Osteoblast (primary cell): ENCODE measurements around the gene LZIC. TPM values are rescaled to one million over a fixed set of nuclear protein-coding genes. Genes with fewer than 3 reads are reported as not detected.

Experiments
- DNase-seq: peaks from one replicate; pipeline ENCODE4 v3.0.0; 2011; ENCODE audit warnings: low spot score, mixed read lengths; ENCODE audit not compliant: insufficient read length; ENCODE audit errors: missing footprints
- H2AFZ ChIP-seq: 2 replicates; pipeline ENCODE4 v1.6.0; 2011; ENCODE audit warnings: mild to moderate bottlenecking, low read length
- H3K27ac ChIP-seq: 2 replicates; pipeline ENCODE4 v1.5.1; 2011; ENCODE audit warnings: mild to moderate bottlenecking, low read depth, low read length, moderate library complexity
- H3K27me3 ChIP-seq: 2 replicates; pipeline ENCODE4 v1.6.0; 2012; ENCODE audit warnings: mild to moderate bottlenecking, control low read depth, inconsistent platforms, low read length, moderate library complexity; ENCODE audit not compliant: insufficient read depth
- H3K36me3 ChIP-seq: 2 replicates; pipeline ENCODE4 v1.5.1; 2011; ENCODE audit warnings: mild to moderate bottlenecking, low read length, control low read depth, moderate library complexity; ENCODE audit not compliant: insufficient read depth
- H3K4me1 ChIP-seq: 2 replicates; pipeline ENCODE4 v1.5.1; 2011; ENCODE audit warnings: mild to moderate bottlenecking, low read length, control low read depth, moderate library complexity; ENCODE audit not compliant: insufficient read depth
- H3K4me2 ChIP-seq: 2 replicates; pipeline ENCODE4 v1.6.0; 2011; ENCODE audit warnings: mild to moderate bottlenecking, low read length; ENCODE audit not compliant: insufficient read depth
- H3K4me3 ChIP-seq: fragments of 200-600 bp; sonication (generic); 3 replicates; pipeline ENCODE4 v1.5.1; 2012; ENCODE audit warnings: mild to moderate bottlenecking, low read length, inconsistent platforms; ENCODE audit not compliant: insufficient read depth
- H3K79me2 ChIP-seq: 2 replicates; pipeline ENCODE4 v1.6.0; 2012; ENCODE audit warnings: mild to moderate bottlenecking, low read length, control low read depth, inconsistent platforms; ENCODE audit not compliant: insufficient read depth
- H3K9me3 ChIP-seq: 2 replicates; pipeline ENCODE4 v1.5.1; 2011; ENCODE audit warnings: low read depth, low read length, control low read depth
- H4K20me1 ChIP-seq: 2 replicates; pipeline ENCODE4 v1.6.0; 2012; ENCODE audit warnings: mild to moderate bottlenecking, low read length, control low read depth; ENCODE audit not compliant: insufficient read depth
- CTCF ChIP-seq: IDR thresholded peaks from 2 replicates; pipeline ENCODE4 v1.5.1; 2011; ENCODE audit warnings: mild to moderate bottlenecking, low read depth, low read length, moderate library complexity; ENCODE audit errors: extremely low read depth
- total RNA-seq: library from RNA; depleted of rRNA; stranded (reverse); fragments of >200 nt; gene quantifications from 2 replicates; pipeline ENCODE4 v1.2.3, GENCODE V29; 2012

Gene LZIC
- total RNA-seq, 1 donor: 37.6 TPM

GRCh38 chr1:9989773-9990172 is 46.6 kb upstream of the LZIC start:
- no peak overlapping the region for H3K27ac ChIP-seq
- DNase-seq: no peak
- no peaks in the 10 kb centered on the region for H3K27me3 ChIP-seq
- H3K4me1 ChIP-seq: no peaks in the 10 kb centered on the region
- H4K20me1 ChIP-seq: no peaks in the 10 kb centered on the region
- no peaks in the 10 kb centered on the region for H3K36me3 ChIP-seq
- no peaks in the 10 kb centered on the region for H3K9me3 ChIP-seq
- H3K79me2 ChIP-seq: no peaks in the 10 kb centered on the region
- no peak for TF ChIP-seq CTCF
- no peak overlapping the region for H2AFZ ChIP-seq
- no peak overlapping the region for H3K4me3 ChIP-seq
- no peak overlapping the region for H3K4me2 ChIP-seq

DNA sequence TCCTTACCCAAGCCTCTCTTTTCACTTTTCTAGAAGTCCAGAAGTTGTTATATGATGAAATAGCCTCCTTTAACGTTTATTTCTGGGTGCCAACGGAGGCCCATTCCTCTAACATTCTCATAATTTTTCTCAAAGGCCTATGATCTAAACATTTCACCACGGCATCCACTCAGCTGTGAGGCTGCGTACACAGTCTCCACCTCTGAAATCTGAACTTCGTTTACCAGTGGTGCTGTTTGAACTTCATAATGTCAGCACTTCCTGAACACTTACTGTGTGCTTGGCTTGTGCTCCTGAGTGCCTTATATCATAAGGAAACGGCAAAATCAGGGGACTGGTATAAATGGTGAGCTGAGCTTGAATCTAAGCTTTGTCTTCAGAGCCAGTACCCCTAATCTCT is 41.8 kb upstream of the LZIC start:
- Histone ChIP-seq H3K79me2 (no peaks in the 10 kb centered on the region), H2AFZ (no peak overlapping the region), H3K4me3 (no peak overlapping the region), H3K4me2 (no peak overlapping the region), H3K9me3 (no peaks in the 10 kb centered on the region), H3K4me1 (no peaks in the 10 kb centered on the region), H3K27me3 (no peaks in the 10 kb centered on the region), H3K36me3 (peaks cover 18% of the 10 kb centered on the region), H4K20me1 (no peaks in the 10 kb centered on the region), H3K27ac (no peak overlapping the region)
- no peak for TF ChIP-seq CTCF
- DNase-seq: no peak

GRCh38 chr1:9984253-9984652 is 41.1 kb upstream of the LZIC start:
- Histone ChIP-seq H3K27ac (no peak overlapping the region), H3K4me2 (no peak overlapping the region), H3K79me2 (no peaks in the 10 kb centered on the region), H3K4me3 (no peak overlapping the region), H3K4me1 (no peaks in the 10 kb centered on the region), H3K27me3 (no peaks in the 10 kb centered on the region), H4K20me1 (no peaks in the 10 kb centered on the region), H2AFZ (no peak overlapping the region), H3K9me3 (no peaks in the 10 kb centered on the region), H3K36me3 (peaks cover 18% of the 10 kb centered on the region)
- TF ChIP-seq CTCF: no peak
- DNase-seq: no peak

DNA sequence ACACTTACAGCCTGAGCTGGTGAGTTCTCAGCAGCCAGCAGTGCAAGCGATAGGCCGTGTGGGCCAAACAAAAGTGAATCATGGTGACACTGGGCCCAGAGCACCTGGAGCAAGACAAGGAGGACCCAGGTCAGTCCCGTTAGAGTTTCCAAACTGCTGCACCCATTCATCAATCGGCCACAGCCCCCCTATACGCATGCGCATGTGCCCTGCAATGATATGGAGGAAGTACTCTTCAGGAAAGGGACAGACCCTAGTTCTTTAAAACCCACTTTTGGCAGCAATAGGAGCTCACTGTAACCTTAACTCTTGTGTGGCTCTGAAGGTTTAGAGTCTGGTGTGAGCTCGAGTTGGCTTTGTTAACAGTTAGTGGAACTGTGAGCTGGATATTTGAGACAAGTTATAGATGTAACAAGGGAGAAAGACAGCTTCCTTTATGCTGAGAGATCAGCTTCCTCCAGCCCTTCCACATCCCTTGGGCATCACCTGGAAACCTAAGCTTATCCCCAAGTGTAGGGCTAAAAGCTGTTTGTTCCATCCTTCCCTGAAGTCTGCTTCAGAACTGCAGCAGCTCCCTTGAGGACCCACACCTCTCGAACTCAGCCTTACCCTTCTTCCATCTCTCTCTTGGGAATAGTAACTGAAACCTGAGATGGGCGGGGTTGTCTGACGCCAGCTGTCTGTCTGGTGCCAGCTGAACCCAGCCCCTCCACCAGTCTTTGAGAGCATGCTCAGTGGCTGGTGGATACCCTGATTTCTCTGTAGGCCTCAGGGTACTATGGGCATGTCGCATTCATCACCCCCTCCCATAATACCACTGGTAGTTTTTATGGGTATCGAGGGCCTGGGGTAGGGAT is 17.7 kb upstream of the LZIC start:
- Histone ChIP-seq H4K20me1 (no peaks in the 10 kb centered on the region), H3K4me2 (no peak overlapping the region), H2AFZ (no peak overlapping the region), H3K27ac (no peak overlapping the region), H3K36me3 (no peaks in the 10 kb centered on the region), H3K4me3 (no peak overlapping the region), H3K27me3 (no peaks in the 10 kb centered on the region), H3K9me3 (no peaks in the 10 kb centered on the region), H3K79me2 (no peaks in the 10 kb centered on the region), H3K4me1 (no peaks in the 10 kb centered on the region)
- DNase-seq: no peak
- TF ChIP-seq CTCF: no peak
